Sigmoid colon (tissue), 7 donors: ENCODE measurements around the gene CAP2. TPM values are rescaled to one million over a fixed set of nuclear protein-coding genes. Genes with fewer than 3 reads are reported as not detected.
"Not testable (repeated sequence)": the region's sequence is repeated elsewhere in the genome, so short reads cannot be mapped to it uniquely, and the experiment has no call there.

Experiments
- DNase-seq: peaks from one replicate; pipeline ENCODE4 v3.0.0-alpha.2; 2019
- H3K27ac ChIP-seq, 4 donors: fragments of 200-600 bp; sonication (generic); one replicate each; pipeline ENCODE4 v1.5.1; 2016 to 2019; ENCODE audit warnings: mild to moderate bottlenecking in 1 of 4
- H3K27me3 ChIP-seq, 3 donors: fragments of 200-600 bp; sonication (generic); one replicate each; pipeline ENCODE4 v1.5.1; 2019; ENCODE audit warnings: mild to moderate bottlenecking in 1 of 3
- H3K36me3 ChIP-seq, 4 donors: fragments of 200-600 bp; sonication (generic); one replicate each; pipeline ENCODE4 v1.5.1; 2016 to 2019
- H3K4me1 ChIP-seq, 4 donors: fragments of 200-600 bp; sonication (generic); one replicate each; pipeline ENCODE4 v1.5.1; 2017 to 2019
- H3K4me3 ChIP-seq, 4 donors: fragments of 200-600 bp; sonication (generic); one replicate each; pipeline ENCODE4 v1.5.1; 2017 to 2019; ENCODE audit warnings: mild to moderate bottlenecking in 2 of 4, moderate library complexity in 1 of 4
- H3K9me3 ChIP-seq, 4 donors: fragments of 200-600 bp in 3 of 4; sonication (generic) in 3 of 4; one replicate each; pipeline versions ENCODE4 v1.5.1 to v1.6.1; 2013 to 2019
- CTCF ChIP-seq, 4 experiments: fragments of 450-650 bp in 3 of 4; fragments of 200-600 bp in 1 of 4; IDR thresholded peaks; one replicate each; pipeline ENCODE4 v1.5.1; 2016 to 2019; ENCODE audit warnings: antibody characterized with exemption in 4 of 4, mild to moderate bottlenecking in 3 of 4, moderate library complexity in 2 of 4
- EP300 ChIP-seq, 4 donors: sonication (generic); formaldehyde crosslinking; IDR thresholded peaks; one replicate each; pipeline ENCODE4 v1.6.1; 2017; ENCODE audit warnings: antibody characterized with exemption in 4 of 4
- POLR2A ChIP-seq, 2 donors: fragments of 450-650 bp; IDR thresholded peaks; one replicate each; pipeline ENCODE4 v1.6.1; 2016; ENCODE audit warnings: antibody characterized with exemption in 2 of 2, mild to moderate bottlenecking in 2 of 2, moderate library complexity in 2 of 2
- POLR2AphosphoS5 ChIP-seq, 4 donors: sonication (generic); formaldehyde crosslinking; IDR thresholded peaks; one replicate each; pipeline ENCODE4 v1.6.1; 2017; ENCODE audit warnings: antibody characterized with exemption in 4 of 4
- WGBS, 2 donors: extraction: QIAGEN DNeasy Blood & Tissue Kit; methylation state at CpG; one replicate each; pipeline ENCODE4 v1.1.7; 2013; 5-methylcytosine and 5-hydroxymethylcytosine counted together
- intact Hi-C: fragments of 100-400 bp; cut with DNase I; formaldehyde crosslinking; loops from one replicate; pipeline ENCODE4 v1.15.1; 2023
- polyA plus RNA-seq, 3 donors: library from polyadenylated mRNA; stranded (reverse); fragments of 200-250 nt; gene quantifications; one replicate each; pipeline ENCODE4 v1.2.3, GENCODE V29; 2013
- total RNA-seq, 4 donors: library from RNA; depleted of rRNA; stranded (reverse); fragments of >200 nt; gene quantifications; one replicate each; pipeline ENCODE4 v1.1.0, GENCODE V29; 2016
- donor health status: healthy with polysubstance abuse.
- donor health status: Bipolar disorder and iron deficiency.
- donor health status: healthy.

The CAP2 gene
- total and polyA plus RNA-seq, 7 donors = 0.92 to 67.1 (median 48.3) TPM

DNA sequence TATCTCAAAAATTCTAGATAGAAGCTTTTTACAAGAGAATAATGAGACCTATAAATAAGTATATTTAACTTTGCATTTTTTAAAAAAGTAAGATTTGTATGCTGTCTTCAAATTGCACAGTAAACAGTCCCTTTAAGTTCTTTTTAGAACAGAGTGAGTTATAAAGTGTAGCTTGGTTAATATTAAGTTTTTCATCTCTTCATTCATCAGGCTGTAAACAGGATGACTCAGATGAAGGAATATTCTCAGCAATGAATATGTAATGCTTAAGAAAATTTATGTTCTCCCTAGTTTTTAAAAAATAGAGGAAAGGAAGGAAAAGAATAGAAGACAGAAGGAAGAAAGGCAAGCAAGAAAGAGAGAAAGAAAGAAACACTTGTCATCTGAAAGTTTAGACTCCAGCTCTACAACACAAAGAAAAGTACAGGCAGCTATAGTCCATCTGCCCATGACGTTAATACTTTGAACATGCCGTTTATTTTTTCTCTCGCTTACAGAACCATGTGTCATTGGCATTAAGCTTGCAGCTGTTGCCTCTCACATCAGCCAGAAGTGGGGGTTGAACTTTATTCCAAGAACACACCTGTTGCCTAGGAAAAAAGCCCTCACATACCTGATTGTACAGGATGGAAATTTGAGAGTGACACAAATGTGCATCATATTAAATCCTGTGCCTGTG is 36.1 kb downstream of the CAP2 start:
- Histone ChIP-seq H3K4me3 (no peak overlapping the region), H3K27ac (peak overlapping the region; percentile 22 to 65 (median 48)), H3K36me3 (peaks cover 0 to 21% (median 5%) of the 10 kb centered on the region in 4 donors), H3K9me3 (no peaks in the 10 kb centered on the region), H3K4me1 (peaks cover 0 to 31% (median 22%) of the 10 kb centered on the region in 4 donors), H3K27me3 (no peaks in the 10 kb centered on the region)
- no peak for TF ChIP-seq POLR2A (IDR thresholded peaks at IDR 0.05)
- no peak for TF ChIP-seq CTCF (IDR thresholded peaks at IDR 0.05)
- peak in 3 of 4 donors; percentile 18 to 80 (median 34) for TF ChIP-seq POLR2AphosphoS5 (IDR thresholded peaks at IDR 0.05)
- peak in 3 of 4 donors; percentile 12 to 91 (median 65) for TF ChIP-seq EP300 (IDR thresholded peaks at IDR 0.05)
- intact Hi-C loops = no loop called here
- WGBS, 2 donors = 34 to 59% methylated on average over 3 of the region's 3 CpGs
- DNase-seq = no peak

GRCh38 chr6:17431581-17431980 is 38.2 kb downstream of the CAP2 start:
- intact Hi-C loops = no loop called here
- Histone ChIP-seq H3K36me3 (peaks cover 0 to 21% (median 3%) of the 10 kb centered on the region in 4 donors), H3K9me3 (no peaks in the 10 kb centered on the region), H3K27ac (peak overlapping the region in 2 of 4 donors; percentile 47 to 65), H3K4me3 (no peak overlapping the region), H3K27me3 (no peaks in the 10 kb centered on the region), H3K4me1 (peaks cover 0 to 31% (median 22%) of the 10 kb centered on the region in 4 donors)
- TF ChIP-seq POLR2AphosphoS5 (IDR thresholded peaks at IDR 0.05) = no peak
- TF ChIP-seq POLR2A (IDR thresholded peaks at IDR 0.05) = no peak
- TF ChIP-seq EP300 (IDR thresholded peaks at IDR 0.05) = no peak
- no peak for TF ChIP-seq CTCF (IDR thresholded peaks at IDR 0.05)
- WGBS, 2 donors = 68 to 75% methylated on average over 2 of the region's 2 CpGs
- DNase-seq = no peak

GRCh38 chr6:17432356-17432755 is 39.0 kb downstream of the CAP2 start:
- no peak for DNase-seq
- peaks cover 0 to 17% (median 3%) of the 10 kb centered on the region in 4 donors for H3K36me3 ChIP-seq
- H3K4me3 ChIP-seq = no peak overlapping the region
- peaks cover 0 to 31% (median 22%) of the 10 kb centered on the region in 4 donors for H3K4me1 ChIP-seq
- 45 to 51% methylated on average over 2 of the region's 2 CpGs for WGBS, 2 donors
- H3K27ac ChIP-seq = peak overlapping the region in 2 of 4 donors; percentile 47 to 65
- no peaks in the 10 kb centered on the region for H3K9me3 ChIP-seq
- intact Hi-C loops = no loop called here
- H3K27me3 ChIP-seq = no peaks in the 10 kb centered on the region
- TF ChIP-seq CTCF (IDR thresholded peaks at IDR 0.05) = no peak
- TF ChIP-seq EP300 (IDR thresholded peaks at IDR 0.05) = no peak
- TF ChIP-seq POLR2AphosphoS5 (IDR thresholded peaks at IDR 0.05) = no peak
- no peak for TF ChIP-seq POLR2A (IDR thresholded peaks at IDR 0.05)

GRCh38 chr6:17439243-17439993 is 46.0 kb downstream of the CAP2 start:
- peaks cover 0 to 6% (median 0%) of the 10 kb centered on the region in 4 donors for H3K36me3 ChIP-seq
- no peak overlapping the region for H3K4me3 ChIP-seq
- WGBS, 2 donors = 83 to 88% methylated on average over 11 of the region's 11 CpGs
- intact Hi-C loops = no loop called here
- peaks cover 0 to 17% (median 3%) of the 10 kb centered on the region in 4 donors for H3K4me1 ChIP-seq
- no peaks in the 10 kb centered on the region for H3K27me3 ChIP-seq
- no peak for DNase-seq
- no peaks in the 10 kb centered on the region for H3K9me3 ChIP-seq
- TF ChIP-seq POLR2A (IDR thresholded peaks at IDR 0.05) (no peak), POLR2AphosphoS5 (IDR thresholded peaks at IDR 0.05) (no peak), CTCF (IDR thresholded peaks at IDR 0.05) (no peak), EP300 (IDR thresholded peaks at IDR 0.05) (no peak)
- peak overlapping the region in 1 of 4 donors; percentile 11 for H3K27ac ChIP-seq

GRCh38 chr6:17440811-17441210 is 47.4 kb downstream of the CAP2 start:
- H3K27ac ChIP-seq, DNase-seq, H3K9me3 ChIP-seq, intact Hi-C loops, H3K4me3 ChIP-seq, H3K27me3 ChIP-seq, H3K36me3 ChIP-seq: not testable (repeated sequence)
- peaks cover 0 to 17% (median 3%) of the 10 kb centered on the region in 4 donors for H3K4me1 ChIP-seq
- WGBS, 2 donors = 95 to 97% methylated on average over 4 of the region's 4 CpGs
